ENCODE results near the gene XCL2. TPM values are rescaled to one million over a fixed set of nuclear protein-coding genes. Genes with fewer than 3 reads are reported as not detected.

The XCL2 gene
- total and polyA plus RNA-seq, 2 of the 4 experiments (the other 2 are of a cell fraction) = not detected

DNA sequence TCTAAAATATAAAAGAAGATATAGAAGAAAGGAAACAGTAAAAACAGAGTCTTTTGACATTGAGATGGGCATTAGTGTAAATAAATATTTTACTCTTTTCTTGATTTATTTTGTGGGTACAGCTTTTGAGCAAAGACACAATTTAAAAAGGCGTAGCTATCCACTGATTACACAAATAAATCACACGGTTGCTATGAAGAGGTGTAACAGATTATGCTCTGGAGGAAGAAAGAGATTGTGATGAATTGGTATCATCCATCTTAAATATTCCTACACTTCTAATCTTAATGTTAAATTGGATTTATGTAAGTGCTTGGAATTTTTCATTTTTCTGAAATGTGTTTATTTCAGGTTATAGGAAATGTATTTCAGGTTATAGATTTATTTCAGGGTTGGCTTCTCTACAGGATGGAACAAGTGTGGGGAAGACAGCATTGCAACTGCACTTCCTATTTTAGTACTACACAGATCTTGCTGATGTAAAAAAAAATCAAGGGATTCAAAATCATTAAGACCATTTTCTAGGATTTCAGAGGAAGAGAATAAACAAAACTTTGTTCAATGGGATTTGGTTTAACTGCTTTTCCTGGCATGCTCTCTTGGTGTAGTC, 47.9 kb upstream of the XCL2 start:
- Histone ChIP-seq H2AK5ac (ENCODE audit: low read depth, low read length) (no peak overlapping the region), H3K4ac (ENCODE audit: low read depth, low read length) (no peak overlapping the region), H3K14ac (replicated peaks; ENCODE audit: low read depth, low read length) (no peak overlapping the region), H2BK120ac (ENCODE audit: low read depth, low read length) (no peak overlapping the region), H2BK5ac (ENCODE audit: low read depth, low read length, poor library complexity, severe bottlenecking) (no peak overlapping the region), H4K5ac (ENCODE audit: low read depth, low read length) (no peak overlapping the region), H2AFZ (replicated peaks; ENCODE audit: low read length, poor library complexity) (no peak overlapping the region), H3K4me2 (ENCODE audit: low read depth, low read length) (no peak overlapping the region), H3K4me1 (ENCODE audit: control insufficient read depth, insufficient read depth, low read length) (no peaks in the 10 kb centered on the region), H3K27me3 (ENCODE audit: control insufficient read depth, insufficient read depth, low read length) (no peaks in the 10 kb centered on the region; the same call in 1 of the 2 replicates), H3K56ac (ENCODE audit: extremely low read depth, insufficient read depth, low read length) (no peak overlapping the region), H3K4me3 (ENCODE audit: insufficient read depth, low read depth, low read length) (no peak overlapping the region), H3K9ac (ENCODE audit: low read depth, low read length) (no peak overlapping the region), H4K8ac (ENCODE audit: low read depth in 2 of 2, low read length in 2 of 2) (no peak overlapping the region), H3K9me1 (ENCODE audit: insufficient read depth, low read length) (no peaks in the 10 kb centered on the region), H3K18ac (ENCODE audit: low read depth, low read length) (no peak overlapping the region), H2BK20ac (ENCODE audit: low read depth, low read length) (no peak overlapping the region), H4K20me1 (ENCODE audit: insufficient read depth, low read length) (no peaks in the 10 kb centered on the region), H2BK15ac (ENCODE audit: low read depth, low read length) (no peak overlapping the region), H3K9me3 (ENCODE audit: control insufficient read depth, insufficient read depth, low read length) (no peaks in the 10 kb centered on the region), H4K91ac (ENCODE audit: insufficient read depth, low read depth, low read length) (no peak overlapping the region), H2AK9ac (replicated peaks; ENCODE audit: low read depth, low read length, poor library complexity) (no peak overlapping the region), H3K23ac (ENCODE audit: low read depth, low read length) (no peak overlapping the region), H3K79me1 (ENCODE audit: low read depth in 1 of 2, low read length in 2 of 2) (no peaks in the 10 kb centered on the region), H3K36me3 (ENCODE audit: control insufficient read depth, insufficient read depth, low read length) (no peaks in the 10 kb centered on the region), H3K27ac (ENCODE audit: insufficient read depth, low read length) (no peak overlapping the region)
- no TSS peak for BruUV-seq (replicated peaks)
- ATAC-seq (ENCODE audit: low read depth) (no peak), DNase-seq (no peak)
- in situ Hi-C loops (cut with MboI; ENCODE audit: low sequenced_read_pairs) (no loop called here), dilution Hi-C loops (cut with HindIII; ENCODE audit: low sequenced_read_pairs, unreplicated experiment) (no loop called here), intact Hi-C loops (cut with micrococcal nuclease) (no loop called here)
- POLR2A ChIA-PET (ENCODE audit: unreplicated experiment) = no interaction called here
- no CpG with 5 or more reads among the region's 2 CpGs for WGBS, 2 experiments (ENCODE audit: extremely low coverage in 2 of 2, insufficient read length in 1 of 2)
- CTCF ChIA-PET = no interaction called here
- TF ChIP-seq RFX5 (IDR thresholded peaks at IDR 0.05; ENCODE audit: low read depth, low read length) = no peak
- TF ChIP-seq CEBPB (IDR thresholded peaks at IDR 0.05; ENCODE audit: low read depth, low read length) = no peak
- no peak for TF ChIP-seq CHD1 (IDR thresholded peaks at IDR 0.05; ENCODE audit: low read depth, low read length)
- no peak for TF ChIP-seq FOS (IDR thresholded peaks at IDR 0.05; ENCODE audit: low read depth, low read length)
- no peak for TF ChIP-seq RAD21 (IDR thresholded peaks at IDR 0.05; ENCODE audit: low read length)
- TF ChIP-seq BHLHE40 (IDR thresholded peaks at IDR 0.05; ENCODE audit: low read depth, low read length) = no peak
- TF ChIP-seq RCOR1 (IDR thresholded peaks at IDR 0.05; ENCODE audit: insufficient replicate concordance, low read length) = no peak
- TF ChIP-seq USF2 (IDR thresholded peaks at IDR 0.05; ENCODE audit: low read depth, low read length) = no peak
- TF ChIP-seq, protein P1, sequence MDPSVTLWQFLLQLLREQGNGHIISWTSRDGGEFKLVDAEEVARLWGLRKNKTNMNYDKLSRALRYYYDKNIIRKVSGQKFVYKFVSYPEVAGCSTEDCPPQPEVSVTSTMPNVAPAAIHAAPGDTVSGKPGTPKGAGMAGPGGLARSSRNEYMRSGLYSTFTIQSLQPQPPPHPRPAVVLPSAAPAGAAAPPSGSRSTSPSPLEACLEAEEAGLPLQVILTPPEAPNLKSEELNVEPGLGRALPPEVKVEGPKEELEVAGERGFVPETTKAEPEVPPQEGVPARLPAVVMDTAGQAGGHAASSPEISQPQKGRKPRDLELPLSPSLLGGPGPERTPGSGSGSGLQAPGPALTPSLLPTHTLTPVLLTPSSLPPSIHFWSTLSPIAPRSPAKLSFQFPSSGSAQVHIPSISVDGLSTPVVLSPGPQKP (IDR thresholded peaks at IDR 0.05; ENCODE audit: borderline replicate concordance, low read depth, low read length) = no peak
- no peak for TF ChIP-seq POLR2A (IDR thresholded peaks at IDR 0.05; ENCODE audit: low read depth, low read length)
- TF ChIP-seq NFE2L2 (IDR thresholded peaks at IDR 0.05; ENCODE audit: low read depth, low read length) = no peak
- no peak for TF ChIP-seq MAFK (IDR thresholded peaks at IDR 0.05; ENCODE audit: low read depth, low read length)
- no peak for TF ChIP-seq CTCF (conservative IDR thresholded peaks at IDR 0.05; ENCODE audit: low read depth, low read length)
